PC-3 (cell line): ENCODE measurements around the gene KIF25. TPM values are rescaled to one million over a fixed set of nuclear protein-coding genes. Genes with fewer than 3 reads are reported as not detected.
"Not testable (repeated sequence)": the region's sequence is repeated elsewhere in the genome, so short reads cannot be mapped to it uniquely, and the experiment has no call there.

Experiments
- ATAC-seq: fragments of 200-7000 bp; cut with Tn5 transposase; 2 replicates; pipeline ENCODE4 v1.9.1; 2020; ENCODE audit warnings: mild to moderate bottlenecking, moderate library complexity
- BruUV-seq: library from RNA; stranded (reverse); fragments of 400-500 nt; replicated peaks from 2 replicates; lab custom pipeline; 2021; lab: Mats Ljungman, UMichigan
- CTCF ChIA-PET: fragments of 300-600 bp; sonication (Branson Sonifier 250); formaldehyde crosslinking; loops from one replicate; lab custom pipeline; 2022; ENCODE audit warnings: antibody characterized with exemption; lab: Charles Lee
- POLR2A ChIA-PET: fragments of 300-600 bp; sonication (Branson Sonifier 250); formaldehyde crosslinking; loops from one replicate; lab custom pipeline; 2022; ENCODE audit warnings: antibody characterized with exemption; ENCODE audit not compliant: unreplicated experiment; lab: Charles Lee
- DNase-seq: peaks from one replicate; pipeline ENCODE4 v3.0.0-alpha.2; 2015
- H2AFZ ChIP-seq: fragments of 300-600 bp; sonication (generic); 2 replicates; pipeline ENCODE4 v1.6.0; 2016; ENCODE audit warnings: antibody characterized with exemption, low read length
- H3F3A ChIP-seq: fragments of 300-600 bp; sonication (generic); one replicate; pipeline ENCODE4 v1.6.0; 2017; ENCODE audit warnings: antibody characterized with exemption, low read length, control low read depth, mild to moderate bottlenecking; ENCODE audit not compliant: unreplicated experiment
- H3K27ac ChIP-seq: fragments of 300-600 bp; sonication (generic); 2 replicates; pipeline ENCODE4 v1.5.1; 2016; ENCODE audit warnings: mild to moderate bottlenecking, low read length
- H3K27me3 ChIP-seq: fragments of 300-600 bp; sonication (generic); 2 replicates; pipeline ENCODE4 v1.6.1; 2016; ENCODE audit warnings: low read length, mixed read lengths
- H3K36me3 ChIP-seq: fragments of 300-600 bp; sonication (generic); 2 replicates; pipeline ENCODE4 v1.6.1; 2016; ENCODE audit warnings: low read depth, mixed run types, low read length, mixed read lengths
- H3K4me1 ChIP-seq: fragments of 300-600 bp; sonication (generic); 2 replicates; pipeline ENCODE4 v1.5.1; 2016; ENCODE audit warnings: low read length; ENCODE audit not compliant: insufficient read depth
- H3K4me2 ChIP-seq: fragments of 300-600 bp; sonication (generic); 2 replicates; pipeline ENCODE4 v1.6.0; 2016; ENCODE audit warnings: low read length
- H3K4me3 ChIP-seq: fragments of 300-600 bp; sonication (generic); 2 replicates; pipeline ENCODE4 v1.5.1; 2016; ENCODE audit warnings: mild to moderate bottlenecking, low read length, mixed read lengths
- H3K79me2 ChIP-seq: fragments of 300-600 bp; sonication (generic); 2 replicates; pipeline ENCODE4 v1.6.1; 2017; ENCODE audit warnings: low read length, mixed read lengths
- H3K9ac ChIP-seq: fragments of 300-600 bp; sonication (generic); 2 replicates; pipeline ENCODE4 v1.6.0; 2016; ENCODE audit warnings: mild to moderate bottlenecking, low read length
- H3K9me2 ChIP-seq: fragments of 300-600 bp; sonication (generic); replicated peaks from 2 replicates; pipeline ENCODE4 v1.6.1; 2016; ENCODE audit warnings: mixed run types, low read length, mixed read lengths
- H3K9me3 ChIP-seq: fragments of 300-600 bp; sonication (generic); 2 replicates; pipeline ENCODE4 v1.6.1; 2016; ENCODE audit warnings: low read length, mixed read lengths
- H4K20me1 ChIP-seq: fragments of 300-600 bp; sonication (generic); 2 replicates; pipeline ENCODE4 v1.6.1; 2016; ENCODE audit warnings: low read length, mixed read lengths
- EZH2 ChIP-seq: fragments of 300-600 bp; sonication (generic); IDR thresholded peaks from one replicate; pipeline ENCODE4 v1.6.1; 2017; ENCODE audit warnings: antibody characterized with exemption, mild to moderate bottlenecking, low read length; ENCODE audit not compliant: unreplicated experiment
- EZH2phosphoT487 ChIP-seq: fragments of 300-600 bp; sonication (generic); IDR thresholded peaks from 2 replicates; pipeline ENCODE4 v1.6.1; 2018; ENCODE audit warnings: mild to moderate bottlenecking, antibody characterized with exemption, low read length, borderline replicate concordance
- intact Hi-C: fragments of 100-400 bp; cut with micrococcal nuclease; formaldehyde crosslinking; loops from 2 replicates; pipeline ENCODE4 v1.9.0; 2023
- total RNA-seq: library from RNA; depleted of rRNA; stranded (reverse); fragments of >200 nt; gene quantifications from 2 replicates; pipeline ENCODE4 v1.2.3, GENCODE V29; 2014
- TF ChIP-seq, protein P1 (sequence below): fragments of 300-600 bp; sonication (generic); conservative IDR thresholded peaks from 2 replicates; pipeline ENCODE4 v1.5.1; 2017; ENCODE audit warnings: antibody characterized with exemption, low read depth, mild to moderate bottlenecking, low read length

The KIF25 gene
- total RNA-seq, 1 experiment from 2014 or later, result not detected

DNA sequence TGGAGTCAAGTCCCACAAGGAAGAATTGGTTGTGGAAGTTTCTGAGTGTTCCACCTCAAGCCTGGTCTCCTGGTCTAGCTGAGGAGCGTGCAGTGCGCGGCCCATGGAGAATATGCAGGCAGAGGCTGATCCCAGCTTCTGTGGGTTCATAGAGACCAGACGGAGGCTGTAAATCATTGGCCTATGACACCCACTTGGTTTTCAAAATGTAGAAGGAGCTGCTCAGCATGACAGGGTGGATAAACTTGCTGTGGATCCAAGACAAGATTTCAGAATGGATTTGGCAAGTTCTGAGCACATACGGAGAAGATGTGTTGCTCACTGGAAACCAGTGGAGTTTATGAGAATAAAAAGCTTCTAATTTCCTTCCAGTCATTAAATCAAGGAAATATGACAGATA, 744 bp downstream of the KIF25 start:
- Histone ChIP-seq H2AFZ (no peak overlapping the region), H3K9me2 (no peaks in the 10 kb centered on the region), H3K9me3 (no peaks in the 10 kb centered on the region), H3K27ac (no peak overlapping the region), H3K4me3 (no peak overlapping the region), H4K20me1 (no peaks in the 10 kb centered on the region), H3K4me1 (no peaks in the 10 kb centered on the region), H3K36me3 (no peaks in the 10 kb centered on the region), H3K27me3 (0 out of 2 replicates have a peak, but pooled peaks cover 8% of the 10 kb centered on the region), H3F3A (no peaks in the 10 kb centered on the region), H3K79me2 (no peaks in the 10 kb centered on the region), H3K9ac (no peak overlapping the region), H3K4me2 (no peak overlapping the region)
- CTCF ChIA-PET, result no interaction called here
- BruUV-seq, result no TSS peak
- DNase-seq (no peak), ATAC-seq (no peak)
- intact Hi-C loops, result no loop called here
- POLR2A ChIA-PET, result no interaction called here
- no peak for TF ChIP-seq EZH2phosphoT487
- TF ChIP-seq, protein P1, sequence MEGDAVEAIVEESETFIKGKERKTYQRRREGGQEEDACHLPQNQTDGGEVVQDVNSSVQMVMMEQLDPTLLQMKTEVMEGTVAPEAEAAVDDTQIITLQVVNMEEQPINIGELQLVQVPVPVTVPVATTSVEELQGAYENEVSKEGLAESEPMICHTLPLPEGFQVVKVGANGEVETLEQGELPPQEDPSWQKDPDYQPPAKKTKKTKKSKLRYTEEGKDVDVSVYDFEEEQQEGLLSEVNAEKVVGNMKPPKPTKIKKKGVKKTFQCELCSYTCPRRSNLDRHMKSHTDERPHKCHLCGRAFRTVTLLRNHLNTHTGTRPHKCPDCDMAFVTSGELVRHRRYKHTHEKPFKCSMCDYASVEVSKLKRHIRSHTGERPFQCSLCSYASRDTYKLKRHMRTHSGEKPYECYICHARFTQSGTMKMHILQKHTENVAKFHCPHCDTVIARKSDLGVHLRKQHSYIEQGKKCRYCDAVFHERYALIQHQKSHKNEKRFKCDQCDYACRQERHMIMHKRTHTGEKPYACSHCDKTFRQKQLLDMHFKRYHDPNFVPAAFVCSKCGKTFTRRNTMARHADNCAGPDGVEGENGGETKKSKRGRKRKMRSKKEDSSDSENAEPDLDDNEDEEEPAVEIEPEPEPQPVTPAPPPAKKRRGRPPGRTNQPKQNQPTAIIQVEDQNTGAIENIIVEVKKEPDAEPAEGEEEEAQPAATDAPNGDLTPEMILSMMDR, result no peak
- TF ChIP-seq EZH2, result no peak

DNA sequence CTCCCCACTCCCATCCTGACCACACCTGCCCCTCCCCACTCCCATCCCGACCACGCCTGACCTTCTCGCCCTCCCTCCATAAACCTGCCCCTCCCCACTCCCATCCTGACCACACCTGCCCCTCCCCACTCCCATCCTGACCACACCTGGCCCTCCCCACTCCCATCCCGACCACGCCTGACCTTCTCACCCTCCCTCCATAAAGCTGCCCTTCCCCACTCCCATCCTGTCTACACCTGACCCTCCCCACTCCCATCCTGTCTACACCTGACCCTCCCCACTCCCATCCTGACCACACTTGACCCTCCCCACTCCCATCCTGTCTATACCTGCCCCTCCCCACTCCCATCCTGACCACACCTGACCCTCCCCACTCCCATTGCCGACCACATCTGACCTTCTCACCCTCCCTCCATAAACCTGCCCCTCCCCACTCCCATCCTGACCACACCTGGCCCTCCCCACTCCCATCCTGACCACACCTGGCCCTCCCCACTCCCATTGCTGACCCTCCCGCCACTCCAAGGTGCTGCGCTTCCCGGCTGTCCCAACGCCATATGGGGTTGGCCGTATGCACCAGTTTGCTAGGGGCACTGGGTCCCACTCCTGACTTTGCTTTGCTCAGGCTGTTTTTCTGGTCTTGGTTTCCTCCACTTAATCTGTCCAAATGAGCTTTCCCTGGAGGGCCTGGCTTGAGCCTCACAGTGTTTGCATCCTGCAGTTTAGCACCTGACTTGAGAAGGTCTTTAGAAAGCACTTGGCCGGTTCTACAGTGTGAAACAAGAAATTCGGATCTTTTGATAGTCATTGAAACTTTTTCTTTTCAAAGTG, 2.9 kb downstream of the KIF25 start:
- Histone ChIP-seq H2AFZ (no peak overlapping the region), H3K9ac (no peak overlapping the region), H3K4me1 (no peaks in the 10 kb centered on the region), H3K4me3 (no peak overlapping the region), H3K79me2 (no peaks in the 10 kb centered on the region), H3K27me3 (0 out of 2 replicates have a peak, but pooled peaks cover 8% of the 10 kb centered on the region), H3K4me2 (no peak overlapping the region), H3K36me3 (no peaks in the 10 kb centered on the region), H3K27ac (no peak overlapping the region), H3K9me2 (no peaks in the 10 kb centered on the region), H3K9me3 (no peaks in the 10 kb centered on the region), H4K20me1 (no peaks in the 10 kb centered on the region), H3F3A (no peaks in the 10 kb centered on the region)
- ChIA-PET CTCF (no interaction called here), POLR2A (no interaction called here)
- no TSS peak for BruUV-seq
- no peak for DNase-seq
- intact Hi-C loops, result no loop called here
- TF ChIP-seq EZH2phosphoT487 (no peak), EZH2 (no peak)
- TF ChIP-seq, protein P1, result no peak
- ATAC-seq, result no peak

DNA sequence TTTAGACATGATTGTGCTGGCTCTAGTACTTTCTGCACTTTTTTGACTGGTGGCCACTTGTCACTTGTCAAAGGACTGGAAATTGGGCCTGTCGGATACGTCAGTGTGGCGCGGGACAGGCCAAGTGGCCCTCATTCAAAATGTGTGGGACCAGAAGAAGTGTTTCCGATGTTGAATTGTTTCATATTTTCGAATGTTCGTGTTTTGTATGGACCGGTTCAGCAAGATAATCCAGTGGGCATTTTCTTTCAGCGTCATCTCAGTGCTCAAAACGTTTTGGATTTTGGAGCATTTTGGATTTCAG, 3.5 kb downstream of the KIF25 start:
- Histone ChIP-seq H4K20me1 (no peaks in the 10 kb centered on the region), H3K4me2 (no peak overlapping the region), H3K36me3 (no peaks in the 10 kb centered on the region), H3K4me3 (no peak overlapping the region), H3K4me1 (no peaks in the 10 kb centered on the region), H3K9me3 (no peaks in the 10 kb centered on the region), H3K27ac (no peak overlapping the region), H3K9ac (no peak overlapping the region), H3K27me3 (0 out of 2 replicates have a peak, but pooled peaks cover 8% of the 10 kb centered on the region), H2AFZ (no peak overlapping the region), H3K79me2 (no peaks in the 10 kb centered on the region), H3F3A (no peaks in the 10 kb centered on the region), H3K9me2 (no peaks in the 10 kb centered on the region)
- POLR2A ChIA-PET, result no interaction called here
- intact Hi-C loops, result no loop called here
- TF ChIP-seq, protein P1, result no peak
- TF ChIP-seq EZH2phosphoT487, result no peak
- no peak for TF ChIP-seq EZH2
- no TSS peak for BruUV-seq
- CTCF ChIA-PET, result no interaction called here
- DNase-seq (no peak), ATAC-seq (no peak)

DNA sequence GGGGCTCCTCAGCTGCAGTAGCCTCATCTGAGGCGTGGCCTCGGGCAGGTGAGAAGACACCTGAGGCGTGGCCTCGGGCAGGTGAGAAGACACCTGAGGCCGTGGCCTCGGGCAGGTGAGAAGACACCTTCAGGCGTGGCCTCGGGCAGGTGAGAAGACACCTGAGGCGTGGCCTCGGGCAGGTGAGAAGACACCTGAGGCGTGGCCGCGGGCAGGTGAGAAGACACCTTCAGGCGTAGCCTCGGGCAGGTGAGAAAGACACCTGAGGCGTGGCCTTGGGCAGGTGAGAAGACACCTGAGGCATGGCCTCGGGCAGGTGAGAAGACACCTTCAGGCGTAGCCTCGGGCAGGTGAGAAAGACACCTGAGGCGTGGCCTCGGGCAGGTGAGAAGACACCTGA, 4.0 kb downstream of the KIF25 start:
- H2AFZ ChIP-seq, H3K9me2 ChIP-seq, H4K20me1 ChIP-seq, H3K27ac ChIP-seq, H3K9me3 ChIP-seq, H3K27me3 ChIP-seq, H3K4me2 ChIP-seq, H3K9ac ChIP-seq, H3F3A ChIP-seq, POLR2A ChIA-PET, intact Hi-C loops, H3K36me3 ChIP-seq, H3K4me3 ChIP-seq, CTCF ChIA-PET, BruUV-seq, H3K4me1 ChIP-seq, H3K79me2 ChIP-seq, ATAC-seq, DNase-seq: not testable (repeated sequence)
